K562 (cell line): ENCODE results near the gene ERLIN1. TPM values are rescaled to one million over a fixed set of nuclear protein-coding genes. Genes with fewer than 3 reads are reported as not detected.

Experiments used
- CEBPZ ChIP-seq: fragments of 150-350 bp; IDR thresholded peaks from 2 replicates; pipeline ENCODE4 v1.6.1; 2014; ENCODE audit warnings: low read depth, mild to moderate bottlenecking, low read length, borderline replicate concordance
- CTCFL ChIP-seq: IDR thresholded peaks from 2 replicates; pipeline ENCODE4 v1.6.1; 2011; ENCODE audit warnings: borderline replicate concordance, low read depth, mild to moderate bottlenecking, moderate library complexity, low read length; ENCODE audit not compliant: insufficient read depth, poor library complexity, severe bottlenecking
- MAFF ChIP-seq: IDR thresholded peaks from 2 replicates; pipeline ENCODE4 v1.6.1; 2012; ENCODE audit warnings: low read length, improper control_type of control experiment
- MCM7 ChIP-seq, 2 experiments: fragments of 450-650 bp; IDR thresholded peaks; 2 replicates each; pipeline ENCODE4 v1.6.1; 2016 to 2018
- NFE2 ChIP-seq: IDR thresholded peaks from 2 replicates; pipeline ENCODE4 v1.6.1; 2014; ENCODE audit warnings: antibody characterized with exemption, low read depth
- POLR2A ChIP-seq: fragments of 450-650 bp; conservative IDR thresholded peaks from 2 replicates; pipeline ENCODE4 v1.6.1; 2016
- POLR2AphosphoS2 ChIP-seq: IDR thresholded peaks from 2 replicates; pipeline ENCODE4 v1.6.1; 2012; ENCODE audit warnings: low read length, improper control_type of control experiment
- PYGO2 ChIP-seq: fragments of 450-650 bp; IDR thresholded peaks from 2 replicates; pipeline ENCODE4 v1.6.1; 2016; ENCODE audit warnings: mild to moderate bottlenecking, missing genetic modification characterization, moderate library complexity, missing compliant biosample characterization
- RBFOX2 ChIP-seq: fragments of 200-400 bp; formaldehyde crosslinking; IDR thresholded peaks from 2 replicates; pipeline ENCODE4 v1.6.1; 2017; ENCODE audit warnings: low read depth, mild to moderate bottlenecking, low read length, moderate library complexity
- RNF2 ChIP-seq: sonication (generic); IDR thresholded peaks from 2 replicates; pipeline ENCODE4 v1.6.1; 2016
- U2AF2 ChIP-seq: fragments of 200-400 bp; formaldehyde crosslinking; optimal IDR thresholded peaks from 2 replicates; pipeline ENCODE3; 2017; ENCODE audit warnings: low read depth, mild to moderate bottlenecking, low read length
- ZNF75A ChIP-seq: fragments of 450-650 bp; formaldehyde crosslinking; IDR thresholded peaks from 2 replicates; pipeline ENCODE4 v1.4.0; 2020; ENCODE audit warnings: mild to moderate bottlenecking
- polyA plus RNA-seq, 8 experiments: library from polyadenylated mRNA; depleted of rRNA in 4 of 8; stranded (reverse) in 5 of 8; unstranded in 3 of 8; fragments of >200 nt; fragmentation: Nextera tagmentation in 2 of 8; fragmentation: Illumina TruSeq in 1 of 8; extraction: Ambion mirVana in 2 of 8; extraction: Trizol in 1 of 8; gene quantifications; 2 replicates each; pipeline versions ENCODE4 v1.2.1 to v1.2.3, GENCODE V29; 2011 to 2014; ENCODE audit warnings: inconsistent platforms in 1 of 8, missing spikeins in 1 of 8
- total RNA-seq, 7 experiments: library from RNA; depleted of rRNA in 6 of 7; stranded (reverse); fragments of >200 nt in 6 of 7; fragmentation: Illumina TruSeq in 2 of 7; extraction: Trizol in 2 of 7; gene quantifications; 2 replicates each; pipeline versions ENCODE4 v1.2.1 to v1.2.3, GENCODE V29; 2011 to 2021; ENCODE audit warnings: low replicate concordance in 1 of 7

The ERLIN1 gene
- total and polyA plus RNA-seq, 9 of the 15 experiments (the other 6 are each of a cell fraction or from before 2014, with no cell fraction given): 9.8 to 26.8 (median 15.5) TPM

- TF ChIP-seq CTCFL: no peak
- TF ChIP-seq U2AF2: no peak
- 0 out of 2 replicates have a peak, but pooled peaks have one; percentile 34 for TF ChIP-seq POLR2AphosphoS2
- TF ChIP-seq POLR2A: peak; percentile 90
- peak; percentile 68 for TF ChIP-seq RNF2
- TF ChIP-seq MCM7 (IDR thresholded peaks at IDR 0.05): no peak
- no peak for TF ChIP-seq CEBPZ
- TF ChIP-seq PYGO2: no peak
- peak; percentile 92 for TF ChIP-seq RBFOX2
- TF ChIP-seq NFE2: no peak
- no peak for TF ChIP-seq MAFF
- no peak for TF ChIP-seq ZNF75A (CRISPR knock-in tag)
- TF ChIP-seq, all 486 proteins: peak for 82
These were observed at the start of gene ERLIN1 (continued) for GRCh38 chr10:100185364-100186252.
